Measurements from ENCODE around the gene CEP76. TPM values are rescaled to one million over a fixed set of nuclear protein-coding genes. Genes with fewer than 3 reads are reported as not detected.

CEP76 gene
- total RNA-seq, 6 donors from 2014 or later = 3.9 to 18.9 (median 5.4) TPM

DNA sequence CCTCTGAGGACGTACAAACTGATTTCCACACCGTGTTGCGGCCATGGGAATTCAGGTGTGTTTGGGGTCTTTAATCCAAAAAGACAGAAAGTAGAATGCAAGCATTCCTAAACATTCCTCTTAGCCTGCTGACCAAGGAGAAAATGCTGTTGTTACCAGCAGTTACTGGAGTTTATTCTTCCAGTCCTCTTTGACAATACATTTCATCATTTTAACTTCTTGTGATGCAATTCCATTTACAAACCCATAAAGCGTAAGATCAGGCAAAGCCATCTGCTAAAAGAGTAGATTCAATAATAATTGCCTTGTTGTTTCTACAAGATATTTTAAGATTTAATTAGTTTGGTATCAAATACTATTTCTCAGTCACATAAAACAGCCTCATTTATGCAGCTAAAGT lies 77.3 kb downstream of the CEP76 start:
- DNase-seq (no peak), ATAC-seq (ENCODE audit: low FRiP score in 2 of 2) (no peak)
- Histone ChIP-seq H3K36me3 (no peaks in the 10 kb centered on the region), H3K27me3 (no peaks in the 10 kb centered on the region), H3K4me1 (no peaks in the 10 kb centered on the region), H3K9me3 (no peaks in the 10 kb centered on the region), H3K27ac (no peak overlapping the region), H3K4me3 (no peak overlapping the region)
- 77 to 90% methylated on average over 4 of the region's 4 CpGs for WGBS, 2 donors
- TF ChIP-seq POLR2AphosphoS5 (IDR thresholded peaks at IDR 0.05) (no peak), EP300 (IDR thresholded peaks at IDR 0.05) (no peak), POLR2A (IDR thresholded peaks at IDR 0.05) (no peak)
- TF ChIP-seq, protein P1, sequence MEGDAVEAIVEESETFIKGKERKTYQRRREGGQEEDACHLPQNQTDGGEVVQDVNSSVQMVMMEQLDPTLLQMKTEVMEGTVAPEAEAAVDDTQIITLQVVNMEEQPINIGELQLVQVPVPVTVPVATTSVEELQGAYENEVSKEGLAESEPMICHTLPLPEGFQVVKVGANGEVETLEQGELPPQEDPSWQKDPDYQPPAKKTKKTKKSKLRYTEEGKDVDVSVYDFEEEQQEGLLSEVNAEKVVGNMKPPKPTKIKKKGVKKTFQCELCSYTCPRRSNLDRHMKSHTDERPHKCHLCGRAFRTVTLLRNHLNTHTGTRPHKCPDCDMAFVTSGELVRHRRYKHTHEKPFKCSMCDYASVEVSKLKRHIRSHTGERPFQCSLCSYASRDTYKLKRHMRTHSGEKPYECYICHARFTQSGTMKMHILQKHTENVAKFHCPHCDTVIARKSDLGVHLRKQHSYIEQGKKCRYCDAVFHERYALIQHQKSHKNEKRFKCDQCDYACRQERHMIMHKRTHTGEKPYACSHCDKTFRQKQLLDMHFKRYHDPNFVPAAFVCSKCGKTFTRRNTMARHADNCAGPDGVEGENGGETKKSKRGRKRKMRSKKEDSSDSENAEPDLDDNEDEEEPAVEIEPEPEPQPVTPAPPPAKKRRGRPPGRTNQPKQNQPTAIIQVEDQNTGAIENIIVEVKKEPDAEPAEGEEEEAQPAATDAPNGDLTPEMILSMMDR (IDR thresholded peaks at IDR 0.05) = no peak

Other genes with a start within 250 kb of the CEP76 start
- 10 to 100 TPM; 33.9 to 76.7 (median 59.6) TPM for gene SPIRE1, start 44.6 kb downstream of the CEP76 start, total RNA-seq
- gene PSMG2, start 319 bp upstream of the CEP76 start, total RNA-seq = 10 to 100 TPM; 28.0 to 84.0 (median 62.6) TPM
- gene PTPN2, start 181.5 kb upstream of the CEP76 start, total RNA-seq = 100 to 1,000 TPM in 1 of 6 donors, 10 to 100 TPM in 5; 31.9 to 119 (median 54.0) TPM
- gene SEH1L, start 245.3 kb upstream of the CEP76 start, total RNA-seq = 10 to 100 TPM; 18.4 to 49.7 (median 38.2) TPM